Stimulated activated CD8-positive, alpha-beta memory T cell treated with anti-CD3 and anti-CD28 coated beads, Interleukin-2, amount 100 ng/mL, for 48 hours (primary cell): Measurements from ENCODE around the gene KIAA1755.
"Not testable (repeated sequence)": the region's sequence is repeated elsewhere in the genome, so short reads cannot be mapped to it uniquely, and the experiment has no call there.

ENCODE experiments used
- DNase-seq, 2 donors: peaks; one replicate each; pipeline ENCODE4 v3.0.0-alpha.2; 2020; ENCODE audit warnings: low read depth in 2 of 2

KIAA1755 gene

DNA sequence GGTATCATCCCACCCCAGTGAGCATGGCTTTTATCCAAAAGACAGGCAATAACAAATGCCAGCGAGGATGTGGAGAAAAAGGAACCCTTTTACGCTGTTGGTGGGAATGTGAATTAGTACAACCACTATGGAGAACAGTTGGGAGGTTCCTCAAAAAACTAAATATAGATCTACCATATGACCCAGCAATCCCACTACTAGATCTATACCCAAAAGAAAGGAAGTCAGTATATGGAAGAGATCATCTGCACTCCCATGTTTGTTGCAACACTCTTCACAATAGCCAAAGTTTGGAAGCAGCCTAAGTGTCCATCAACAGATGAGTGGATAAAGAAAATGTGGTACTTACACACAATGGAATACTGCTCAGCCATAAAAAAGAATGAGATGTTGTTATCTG is 5.9 kb upstream of the KIAA1755 start:
- DNase-seq: no peak

- DNase-seq: no peak
Observed at GRCh38 chr20:38262931-38263330, 2.4 kb upstream of the KIAA1755 start.

GRCh38 chr20:38261054-38261390 is 487 bp upstream of the KIAA1755 start:
- DNase-seq: no peak

- DNase-seq: no peak
Observed at GRCh38 chr20:38260025-38260377, 534 bp downstream of the KIAA1755 start.

- no peak for DNase-seq
Observed at GRCh38 chr20:38258545-38259215, 1.9 kb downstream of the KIAA1755 start.

DNA sequence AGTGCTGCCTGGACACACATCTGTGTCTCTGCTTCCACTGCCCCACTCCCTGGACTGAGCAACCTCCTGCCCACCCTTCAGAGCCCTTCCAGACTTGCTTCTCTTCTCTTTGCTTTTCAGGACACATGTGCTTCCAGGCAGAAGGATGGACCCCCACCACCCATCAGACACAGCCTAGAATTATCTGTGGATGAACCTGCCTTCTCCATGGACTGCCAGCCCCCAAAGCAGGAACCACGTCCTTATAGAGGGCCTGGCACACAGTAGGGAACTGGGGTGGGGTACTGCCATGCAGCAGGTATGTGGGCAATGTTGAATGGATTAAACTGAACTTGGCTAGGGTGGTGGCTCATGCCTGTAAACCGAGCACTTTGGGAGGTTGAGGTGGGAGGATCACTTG is 3.6 kb downstream of the KIAA1755 start:
- no peak for DNase-seq

DNA sequence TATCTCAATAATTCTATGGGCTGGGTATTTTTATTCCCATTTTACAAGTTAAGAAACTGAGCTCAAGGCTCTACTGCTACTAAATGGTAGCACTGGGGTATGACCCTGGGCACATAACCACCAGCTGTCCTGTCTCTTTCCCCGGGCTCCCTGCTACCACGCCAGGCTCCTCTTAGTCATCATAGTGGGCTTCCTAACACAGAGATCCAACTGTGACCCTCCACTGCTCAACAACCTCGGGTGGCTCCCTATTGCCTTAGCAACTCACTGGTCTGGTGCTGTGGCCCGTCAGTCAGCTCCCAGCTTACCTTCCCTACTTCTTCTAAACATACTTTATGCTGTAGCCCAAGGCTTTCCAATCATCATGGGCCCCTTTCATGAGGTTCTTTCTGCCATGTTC is 4.5 kb downstream of the KIAA1755 start:
- DNase-seq: no peak

GRCh38 chr20:38255393-38255792 is 5.1 kb downstream of the KIAA1755 start:
- no peak for DNase-seq

DNA sequence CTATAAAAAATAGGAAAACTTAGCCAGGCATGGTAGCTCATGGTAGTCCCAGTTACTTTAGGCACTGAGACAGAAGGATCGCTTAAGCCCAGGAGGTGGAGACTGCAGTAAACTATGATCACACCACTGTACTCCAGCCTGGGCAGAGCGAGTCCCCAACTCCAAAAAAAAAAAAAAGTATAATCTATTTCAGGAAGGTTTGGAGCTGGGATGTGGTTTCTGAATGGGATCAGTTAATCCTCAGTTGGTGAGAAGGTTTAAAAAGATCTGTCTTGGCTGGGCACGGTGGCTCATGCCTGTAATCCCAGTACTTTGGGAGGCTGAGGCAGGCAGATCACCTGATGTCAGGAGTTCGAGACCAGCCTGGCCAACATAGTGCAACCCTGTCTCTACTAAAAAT is 5.9 kb downstream of the KIAA1755 start:
- DNase-seq: not testable (repeated sequence)

DNA sequence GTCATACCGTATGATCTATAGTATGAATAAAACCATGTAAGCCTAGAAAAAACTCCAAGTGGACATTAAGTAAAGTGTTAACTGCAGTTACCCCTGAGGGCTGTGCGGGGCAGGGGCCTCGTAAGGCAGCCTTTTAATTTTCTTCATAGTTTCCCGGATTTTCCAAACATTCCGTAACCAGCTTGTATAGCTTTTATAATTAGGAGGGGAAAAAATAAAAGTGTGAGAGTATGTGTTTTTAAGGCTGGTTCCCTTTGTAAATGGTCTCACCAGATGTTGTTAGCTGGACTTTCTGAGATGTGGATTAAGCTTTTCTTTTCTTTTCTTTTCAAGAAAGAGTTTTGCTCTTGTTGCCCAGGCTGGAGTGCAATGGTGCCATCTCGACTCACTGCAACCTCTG is 7.0 kb downstream of the KIAA1755 start:
- no peak for DNase-seq

DNA sequence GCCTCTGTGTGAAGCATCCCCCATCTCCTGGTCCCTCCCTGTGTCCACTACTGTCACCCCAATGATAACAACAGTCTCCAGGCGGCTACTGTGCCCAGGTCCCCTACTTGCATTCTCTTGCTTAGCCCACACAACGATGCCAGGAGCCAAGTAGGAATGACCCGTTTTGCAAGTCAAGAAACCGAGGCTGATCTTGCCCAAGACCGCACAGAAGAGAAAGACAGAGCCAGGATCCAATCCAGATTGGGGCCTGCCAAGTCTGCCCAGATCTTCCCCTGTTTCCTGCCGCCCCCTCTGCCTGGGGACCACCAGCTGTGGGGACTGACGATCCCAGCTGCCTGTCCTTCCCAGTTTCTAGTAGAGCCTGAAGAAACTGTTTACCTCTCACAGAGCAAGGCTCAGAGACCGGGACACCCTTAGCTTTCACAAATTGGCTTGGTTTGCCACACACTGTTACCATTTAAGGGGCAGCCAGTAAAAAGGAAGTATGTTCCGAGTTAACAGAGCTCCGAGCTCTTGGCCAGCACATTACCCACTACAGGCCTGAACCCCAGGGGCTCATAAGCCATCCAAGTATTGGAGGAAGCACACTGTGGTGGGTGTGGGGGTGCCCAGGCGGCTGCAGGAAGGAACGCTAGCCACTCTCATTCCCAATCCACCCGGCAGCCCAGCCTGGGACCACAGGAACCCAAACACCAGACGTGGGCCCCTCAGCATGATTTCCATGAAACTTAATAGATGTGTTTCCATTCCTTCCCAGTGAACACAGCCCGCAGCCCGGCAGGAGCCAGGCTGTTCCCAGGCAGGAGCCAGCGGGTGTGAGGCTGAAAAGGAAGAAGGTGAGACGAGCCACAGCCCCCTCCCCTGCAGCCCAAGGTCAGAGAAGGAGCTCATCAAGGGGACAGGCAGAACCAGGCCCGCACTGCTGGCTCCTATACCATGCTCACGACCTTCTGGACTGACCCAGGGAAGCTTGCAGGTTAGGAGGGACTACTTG is 7.9 kb downstream of the KIAA1755 start:
- DNase-seq: no peak

DNA sequence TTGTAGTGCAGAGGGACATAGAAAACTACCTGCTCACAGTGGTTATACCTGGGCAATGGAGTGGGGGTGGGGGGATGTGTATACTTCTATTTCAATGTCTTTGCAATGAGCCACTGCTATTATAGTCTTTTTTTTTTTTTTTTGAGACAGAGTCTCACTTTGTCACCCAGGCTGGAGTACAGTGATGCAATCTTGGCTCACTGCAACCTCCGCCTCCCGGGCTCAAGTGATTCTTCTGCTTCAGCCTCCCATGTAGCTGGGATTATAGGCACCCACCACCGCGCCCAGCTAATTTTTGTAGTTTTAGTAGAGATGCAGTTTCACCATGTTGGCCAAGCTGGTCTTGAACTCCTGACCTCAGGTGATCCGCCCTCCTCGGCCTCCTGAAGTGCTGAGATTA is 9.1 kb downstream of the KIAA1755 start:
- DNase-seq: not testable (repeated sequence)

DNA sequence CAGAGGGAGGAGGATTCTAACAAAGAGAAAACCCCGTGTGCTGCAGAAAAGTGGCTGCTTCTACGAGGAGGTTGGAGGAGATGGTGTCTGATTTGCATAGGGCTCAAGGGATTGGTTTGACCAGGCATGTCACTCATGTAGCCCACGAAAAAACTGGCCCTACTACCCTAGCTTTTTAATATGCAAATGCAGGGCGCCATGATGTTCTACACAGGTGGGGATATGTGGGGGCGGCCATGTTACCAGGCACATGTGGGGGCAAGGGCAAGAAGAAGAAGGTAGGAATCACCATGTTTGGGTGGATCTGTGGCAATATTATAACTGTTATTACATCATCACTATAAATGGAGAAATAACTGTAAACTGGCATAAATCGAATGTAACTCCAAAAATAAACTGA is 9.9 kb downstream of the KIAA1755 start:
- no peak for DNase-seq

DNA sequence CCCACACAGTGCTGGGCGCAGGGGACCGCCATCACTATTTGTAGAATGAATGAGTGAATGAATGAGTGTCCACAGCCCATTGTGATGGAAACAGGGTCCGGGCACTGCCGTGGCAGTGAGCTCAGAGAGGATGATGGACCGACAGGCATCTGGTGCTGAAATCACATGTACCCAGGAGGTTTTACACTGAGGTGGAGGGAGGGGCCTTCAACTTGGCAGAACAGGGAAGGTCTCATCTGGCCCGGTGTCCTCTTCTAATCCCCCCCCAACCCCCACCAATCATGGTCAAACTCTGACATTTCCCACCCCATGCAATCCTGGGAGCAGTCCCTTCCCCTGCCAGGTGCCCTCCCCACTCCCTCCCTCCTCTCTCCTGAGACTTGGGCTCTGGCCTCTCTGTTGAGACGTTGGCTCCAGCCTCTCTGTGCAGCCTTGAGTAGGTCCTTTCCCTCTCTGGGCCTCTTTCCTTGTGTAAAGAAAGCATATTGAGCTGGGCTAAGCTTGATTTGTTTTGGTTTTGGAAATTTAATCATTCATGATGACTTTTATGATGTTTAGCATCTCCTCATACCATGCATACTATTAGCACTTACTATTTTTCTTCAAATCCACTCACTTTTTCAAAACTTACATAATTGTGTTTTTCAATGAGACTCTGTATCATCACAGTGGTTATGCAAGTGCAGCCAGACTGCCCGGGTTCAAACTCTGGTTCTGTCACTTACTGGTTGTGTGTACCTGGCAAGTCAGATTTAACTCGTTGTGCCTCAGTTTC is 10.8 kb downstream of the KIAA1755 start:
- no peak for DNase-seq

DNA sequence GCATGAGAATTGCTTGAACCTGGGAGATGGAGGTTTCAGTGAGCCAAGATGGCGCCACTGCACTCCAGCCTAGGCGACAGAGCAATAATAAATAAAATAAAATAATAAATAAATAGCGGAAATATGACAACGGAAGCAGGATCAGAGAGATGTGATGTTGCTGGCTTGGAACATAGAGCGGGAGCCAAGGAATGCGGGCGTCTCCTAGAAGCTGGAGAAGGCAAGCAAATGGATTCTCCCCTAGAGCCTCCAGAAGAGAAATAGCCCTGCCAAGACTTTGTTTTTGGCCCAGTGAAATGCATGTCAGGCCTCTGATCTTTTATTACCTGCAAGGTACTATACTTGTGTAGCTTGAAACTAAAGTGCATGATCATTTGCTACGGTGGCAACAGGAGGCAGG is 12.4 kb downstream of the KIAA1755 start:
- DNase-seq: no peak

GRCh38 chr20:38247725-38248124 is 12.8 kb downstream of the KIAA1755 start:
- DNase-seq: not testable (repeated sequence)

- DNase-seq: no peak
Observed at GRCh38 chr20:38247166-38247509, 13.4 kb downstream of the KIAA1755 start.

- no peak for DNase-seq
Observed at GRCh38 chr20:38246357-38247165, 14.0 kb downstream of the KIAA1755 start.

GRCh38 chr20:38245753-38246152 is 14.8 kb downstream of the KIAA1755 start:
- DNase-seq: no peak

DNA sequence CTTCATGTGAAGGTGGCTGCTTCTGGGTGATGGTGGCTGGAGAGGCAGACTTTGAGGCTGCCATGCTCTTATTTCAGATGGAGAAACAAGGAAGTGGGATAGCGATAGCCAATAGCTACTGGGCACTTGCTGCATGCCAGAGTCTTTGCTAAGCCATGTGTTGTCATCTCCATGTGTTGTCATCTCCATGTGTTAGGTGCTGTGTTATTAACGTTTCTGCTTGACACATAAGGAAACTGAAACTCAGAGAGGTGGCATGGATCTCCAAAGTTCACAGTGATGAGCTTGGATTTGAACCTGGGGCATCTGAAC is 16.9 kb downstream of the KIAA1755 start:
- DNase-seq: no peak

DNA sequence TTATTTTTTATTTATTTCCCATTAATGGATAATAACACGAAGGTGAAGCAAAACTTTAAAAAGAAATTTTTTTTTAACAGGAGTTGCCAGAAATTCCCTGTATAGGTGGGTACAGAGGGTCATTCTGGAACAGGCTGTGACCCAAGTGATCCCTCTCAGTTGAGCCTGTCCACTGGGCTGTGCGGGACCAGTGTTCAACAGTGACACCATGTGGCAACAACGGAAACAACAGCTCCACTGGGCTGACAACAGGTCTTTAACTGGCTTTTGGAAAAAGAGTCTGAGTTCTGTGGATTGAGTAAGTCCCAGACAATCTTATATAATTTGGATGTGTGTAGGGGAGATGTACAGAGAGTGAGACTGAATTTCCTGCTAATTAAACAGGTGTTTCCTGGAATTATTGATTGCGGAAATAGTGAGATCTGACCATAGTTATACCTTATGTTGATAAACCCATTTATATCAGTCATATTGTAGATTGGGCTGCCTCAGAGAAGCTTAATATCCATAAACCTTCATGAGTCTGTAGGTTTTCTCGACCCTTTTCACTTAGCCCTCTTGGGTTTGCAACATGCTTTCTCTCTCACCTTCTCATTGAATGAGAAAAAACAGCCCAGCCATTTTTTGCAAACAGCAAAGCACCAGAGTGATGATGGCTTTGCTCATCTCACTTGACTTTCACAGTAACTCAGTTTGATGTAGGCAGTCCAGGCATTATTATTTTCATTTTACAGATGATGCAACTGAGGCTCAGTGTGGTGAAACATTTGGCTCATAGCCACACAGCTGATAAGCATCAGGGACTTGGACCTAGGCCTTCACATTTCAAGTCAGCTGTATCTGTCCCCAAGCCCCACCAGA is 17.5 kb downstream of the KIAA1755 start:
- DNase-seq: no peak
